Activated CD4-positive, alpha-beta T cell treated with anti-CD3 and anti-CD28 coated beads for 24 hours (primary cell): ENCODE results near the gene TMUB2.
A peak's percentile ranks its signal among the peaks of the same experiment; 100 is the strongest.
"Not testable (repeated sequence)": the region's sequence is repeated elsewhere in the genome, so short reads cannot be mapped to it uniquely, and the experiment has no call there.

ENCODE experiments used
- DNase-seq, 2 donors: peaks; one replicate each; pipeline ENCODE4 v3.0.0-alpha.2; 2020; ENCODE audit warnings: low read depth in 2 of 2

TMUB2 gene

DNA sequence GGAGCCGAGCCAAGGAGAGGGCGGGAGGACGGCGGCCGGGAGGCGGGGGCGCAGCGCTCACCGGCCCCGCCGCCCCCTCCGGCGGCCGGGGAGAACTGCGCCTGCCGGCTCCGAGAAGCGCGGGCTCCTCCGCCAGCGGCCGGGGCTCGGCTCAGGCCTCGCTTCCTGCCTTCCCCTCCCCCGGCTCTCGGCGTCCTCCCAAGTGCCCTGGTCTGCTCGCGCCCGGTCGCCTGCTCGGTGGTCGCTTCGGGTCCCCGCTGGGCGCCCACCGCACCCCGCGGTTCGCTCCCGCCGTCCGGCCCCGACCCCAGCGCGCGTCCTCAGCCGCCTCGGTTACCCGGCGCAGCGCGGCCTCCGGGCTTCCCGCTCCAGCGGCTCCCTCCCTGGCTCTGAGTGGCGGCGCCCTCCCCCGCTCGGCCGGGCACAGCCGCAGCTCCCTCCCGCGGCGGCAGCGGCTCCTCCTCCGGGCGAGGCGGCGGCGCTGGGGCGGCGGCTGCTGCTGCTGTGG is 32.4 kb downstream of the TMUB2 start:
- peak in 1 of 2 donors; percentile 45 for DNase-seq

DNA sequence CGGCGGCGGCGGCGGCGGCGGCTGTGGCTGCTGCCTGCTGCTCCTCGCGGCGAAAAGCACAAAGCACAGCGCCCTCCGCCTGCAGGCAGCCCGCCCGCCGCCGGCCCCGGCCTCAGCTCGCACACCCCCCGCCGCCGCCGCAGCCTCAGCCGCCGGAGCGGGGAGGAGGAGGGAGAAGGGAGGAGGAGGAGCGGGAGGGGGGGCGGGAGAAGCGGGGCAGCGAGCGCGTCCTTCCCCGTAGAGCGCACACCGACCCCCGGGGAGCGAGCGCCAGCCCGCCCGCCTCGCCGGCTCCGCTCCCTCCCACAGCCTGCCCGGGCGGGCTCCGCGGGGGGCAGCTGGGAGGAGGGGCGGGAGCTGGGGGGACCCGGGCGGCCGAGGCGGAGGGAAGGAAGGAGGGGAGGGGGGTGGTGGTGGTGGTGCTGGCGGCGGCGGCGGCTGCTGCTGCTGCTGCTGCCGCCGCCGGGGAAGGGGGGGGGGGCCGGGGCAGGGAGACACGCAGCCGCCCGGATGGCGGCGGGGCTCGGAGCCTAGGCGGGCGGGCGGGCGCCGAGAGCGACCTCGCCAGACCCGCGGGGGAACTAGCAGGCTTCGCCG is 32.9 kb downstream of the TMUB2 start, which contains the start of gene UBTF:
Gene UBTF (minus strand): TSS at position 60 of the 597 bp plus-strand sequence. CDS start 1,446 bp downstream, outside the sequence.
- no peak for DNase-seq

DNA sequence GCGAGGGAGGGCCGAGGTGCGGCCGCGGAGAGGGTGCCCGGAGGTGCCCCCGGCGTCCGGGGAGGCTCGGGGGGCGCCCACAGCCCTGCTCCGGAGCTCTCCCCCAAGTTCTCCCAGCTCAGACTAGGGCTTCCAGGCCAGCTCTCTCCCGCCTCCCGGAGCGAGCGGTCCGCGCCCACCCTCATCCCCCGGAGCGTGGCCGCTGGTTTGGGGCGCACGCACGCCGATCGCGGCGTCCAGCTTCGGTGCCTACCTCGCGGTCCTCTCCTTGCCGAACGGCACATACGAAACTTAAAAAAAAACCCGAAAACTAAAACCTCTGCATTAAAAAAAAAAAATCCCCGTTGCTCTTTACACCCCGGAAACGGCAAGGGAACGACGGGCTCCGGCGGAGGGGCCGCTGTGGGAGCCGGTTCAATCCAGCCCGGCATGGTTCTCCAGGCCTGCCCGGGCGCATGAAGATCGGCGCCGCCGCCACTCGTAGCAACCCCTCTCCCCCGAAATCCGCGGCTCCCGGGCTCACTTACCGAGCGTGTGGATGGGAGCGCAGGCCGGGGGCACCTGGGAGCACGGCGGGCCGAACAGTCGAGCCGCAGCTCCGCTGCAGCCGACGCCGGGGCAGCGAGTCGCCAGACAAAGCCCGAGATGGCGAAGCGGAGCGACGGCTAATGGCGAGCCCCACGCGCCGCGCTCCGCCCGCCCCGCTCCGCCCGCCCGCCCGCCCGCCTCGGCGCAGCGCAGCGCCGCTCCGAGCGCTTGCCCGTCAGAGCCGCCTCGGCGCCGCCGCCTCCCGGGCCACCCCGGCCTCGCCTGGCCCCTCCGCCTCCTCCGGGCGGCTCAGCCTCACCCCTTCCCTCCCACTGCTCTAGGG is 33.7 kb downstream of the TMUB2 start:
- no peak for DNase-seq

DNA sequence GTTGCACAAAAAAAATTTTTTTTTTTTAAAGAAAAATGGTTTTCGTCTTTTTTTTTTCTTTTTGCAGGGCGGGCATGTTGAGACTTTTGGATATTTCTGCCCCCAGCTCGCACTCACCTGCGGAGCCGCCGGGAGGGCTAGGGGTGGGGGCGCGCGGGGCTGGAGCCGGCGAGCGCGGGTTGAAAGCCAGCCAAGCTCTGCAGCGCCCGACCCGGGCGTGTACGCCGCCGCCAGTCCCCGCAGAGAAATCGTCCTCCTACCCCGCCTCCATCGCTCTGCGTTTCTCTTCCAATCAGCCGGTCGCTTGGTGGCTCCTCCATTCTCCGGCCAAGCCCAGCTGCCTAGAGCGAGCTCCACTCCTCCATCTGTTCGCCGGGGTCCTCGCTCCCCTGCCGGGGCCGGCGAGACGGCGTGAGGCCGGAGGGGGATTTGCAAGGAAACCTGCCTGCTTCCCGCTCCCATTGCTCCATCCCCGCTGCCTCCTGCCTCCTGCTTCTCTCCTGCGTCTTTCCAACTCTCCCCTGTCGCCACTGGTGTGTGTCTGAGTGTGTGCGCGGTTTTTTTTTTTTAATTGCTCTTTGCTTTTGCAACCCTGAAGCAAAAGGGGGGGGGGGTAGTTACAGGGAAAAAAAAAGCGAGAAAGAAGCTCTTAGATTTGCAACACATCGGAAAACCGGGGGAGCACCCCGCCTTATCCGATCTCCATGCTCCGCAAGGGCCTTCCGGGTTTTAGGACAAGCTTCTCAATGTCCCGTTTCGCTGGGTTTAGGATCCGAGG is 34.5 kb downstream of the TMUB2 start:
- DNase-seq: peak in 1 of 2 donors; percentile 52

DNA sequence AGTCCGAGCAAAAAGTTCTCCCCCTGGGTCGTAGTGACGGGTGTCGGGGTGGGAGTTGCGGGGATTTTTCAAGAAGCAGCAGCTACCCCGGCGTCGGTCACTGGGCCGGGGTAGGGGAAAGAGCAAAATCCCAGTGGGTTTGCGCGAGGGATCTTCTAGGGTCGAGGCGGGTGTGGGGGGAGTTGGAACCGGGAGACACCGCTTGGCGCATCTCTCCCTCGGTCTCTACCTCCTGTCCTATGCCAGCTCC is 35.0 kb downstream of the TMUB2 start:
- DNase-seq: no peak

DNA sequence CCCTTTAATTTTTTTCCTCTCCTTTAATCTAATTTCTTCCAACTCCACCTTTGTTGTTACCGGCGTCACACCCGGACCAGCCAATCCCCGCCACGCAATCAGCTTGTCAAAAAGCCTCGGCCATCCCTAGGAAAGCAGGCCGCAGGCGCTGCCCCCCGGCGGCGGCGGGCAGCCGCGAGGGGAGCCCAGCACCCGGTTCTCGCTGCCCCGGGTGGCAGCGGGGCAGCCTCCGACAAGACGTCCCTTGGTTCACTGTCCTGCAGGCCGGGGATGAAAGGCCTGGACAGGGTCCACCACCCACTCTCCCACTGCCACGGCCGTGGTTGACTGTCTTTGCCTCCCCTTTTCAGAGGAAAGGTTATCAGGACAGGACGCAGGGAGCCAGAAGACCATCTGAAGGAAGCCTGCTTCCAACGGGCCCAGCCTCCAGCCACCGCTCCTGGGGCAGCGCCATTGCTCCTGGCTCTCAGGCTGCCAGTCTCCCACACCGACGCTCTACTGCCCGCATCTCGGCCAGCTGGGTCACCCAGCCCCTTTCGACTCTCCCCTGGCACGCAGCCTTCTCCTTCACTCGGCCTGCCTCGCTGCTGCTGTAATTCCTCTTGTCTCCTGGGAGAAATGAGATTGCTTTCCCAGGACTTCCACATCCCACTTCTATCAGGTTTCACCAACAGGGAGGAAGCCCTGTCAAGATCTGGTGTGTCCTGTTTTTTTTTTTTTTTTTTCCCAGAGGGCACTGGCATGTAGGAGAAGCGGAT is 35.5 kb downstream of the TMUB2 start:
- DNase-seq: no peak

DNA sequence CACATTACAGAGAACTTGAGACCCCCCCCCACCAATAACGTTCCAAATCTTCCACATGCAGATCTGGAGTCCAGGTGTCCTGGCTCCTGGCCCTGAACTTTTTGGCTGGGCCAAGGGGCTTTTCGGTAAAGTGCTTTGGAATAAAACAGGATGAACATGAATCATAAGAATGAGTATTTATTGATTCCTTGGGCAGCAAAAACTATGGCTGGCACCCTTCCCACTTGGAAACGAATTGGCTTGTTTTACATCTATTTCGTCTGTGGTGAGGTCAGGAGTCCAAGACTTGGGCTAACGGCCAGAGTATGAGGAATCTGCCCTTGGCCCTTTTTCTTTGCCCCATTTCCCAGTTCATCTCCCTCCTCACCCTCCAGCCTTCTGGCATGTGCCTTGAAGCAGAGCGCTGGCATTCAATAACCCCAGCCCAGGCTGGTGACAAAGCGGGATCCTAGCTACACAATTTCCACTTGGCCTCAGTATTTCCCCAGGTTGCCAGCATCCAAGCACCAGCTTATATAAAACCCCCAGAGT is 36.8 kb downstream of the TMUB2 start:
- DNase-seq: no peak

DNA sequence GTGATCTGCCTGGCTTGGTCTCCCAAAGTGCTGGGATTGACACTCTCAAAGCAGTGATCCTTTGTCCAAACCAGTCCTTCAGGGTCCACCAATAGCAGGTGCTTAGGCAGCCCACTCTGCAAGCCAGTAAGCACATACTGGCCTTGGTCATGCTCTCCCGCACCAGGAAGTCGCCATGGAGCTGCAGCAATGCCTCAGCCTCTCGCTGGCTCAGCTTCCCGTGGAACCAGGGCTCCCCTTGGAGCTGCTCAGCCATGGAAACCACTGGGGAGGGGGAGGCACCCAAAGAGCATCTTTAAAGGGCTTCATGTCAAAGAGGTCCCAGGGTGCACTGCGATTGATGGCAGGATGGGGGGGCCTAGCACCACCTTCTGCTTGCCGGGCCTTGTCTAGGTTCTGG is 42.3 kb downstream of the TMUB2 start:
- no peak for DNase-seq

DNA sequence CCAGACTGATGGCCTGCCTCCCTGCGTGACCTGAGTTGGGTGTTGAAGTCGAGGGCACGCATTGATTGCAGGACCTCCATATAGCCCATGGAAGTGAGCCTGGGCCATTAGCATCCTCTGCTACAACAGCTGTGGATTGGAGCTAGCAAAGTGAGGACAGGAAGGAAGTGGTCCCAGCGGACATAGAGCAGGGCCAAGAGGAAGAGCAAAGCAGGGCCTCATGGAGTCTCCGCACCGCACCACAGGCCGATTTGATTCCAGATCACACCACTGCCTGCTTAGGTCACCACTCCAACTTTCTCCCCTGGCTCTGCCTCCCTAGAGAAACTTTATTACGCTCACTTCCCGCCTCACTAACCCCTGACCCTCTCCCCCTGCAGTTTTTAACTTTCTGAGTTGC is 43.4 kb downstream of the TMUB2 start:
- no peak for DNase-seq

DNA sequence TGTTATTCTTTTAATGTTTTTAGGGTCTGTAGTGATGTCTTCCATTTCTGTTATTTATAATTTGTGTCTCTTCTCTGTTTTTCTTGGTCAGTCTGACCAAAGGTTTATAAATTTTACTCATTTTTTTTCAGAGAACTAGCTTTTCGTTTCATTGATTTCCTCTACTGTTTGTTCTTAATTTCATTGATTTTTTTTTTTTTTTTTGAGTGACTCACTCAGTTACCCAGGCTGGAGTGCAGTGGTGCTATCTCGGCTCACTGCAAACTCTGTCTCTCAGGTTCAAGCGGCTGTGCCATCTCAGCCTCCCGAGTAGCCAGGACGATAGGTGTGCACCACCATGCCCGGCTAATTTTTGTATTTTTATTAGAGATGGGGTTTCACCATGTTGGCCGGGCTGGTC is 45.3 kb downstream of the TMUB2 start:
- no peak for DNase-seq

DNA sequence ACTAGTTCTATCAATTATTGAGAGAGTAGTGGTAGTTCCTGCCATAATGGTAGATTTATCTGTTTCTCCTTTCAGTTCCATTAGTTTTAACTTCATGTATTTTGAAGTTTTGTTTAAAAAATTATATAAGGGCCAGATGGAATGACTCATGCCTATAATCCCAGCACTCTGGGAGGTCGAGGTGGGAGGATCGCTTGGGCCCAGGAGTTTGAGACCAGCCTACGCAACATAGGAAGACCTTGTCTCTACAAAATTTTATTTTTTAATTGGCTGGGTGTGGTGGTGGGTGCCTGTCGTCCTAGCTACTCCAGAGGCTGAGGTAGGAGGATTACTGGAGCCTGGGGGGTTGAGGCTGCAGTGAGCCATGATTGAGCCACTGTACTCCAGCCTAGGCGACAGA is 46.8 kb downstream of the TMUB2 start:
- no peak for DNase-seq

DNA sequence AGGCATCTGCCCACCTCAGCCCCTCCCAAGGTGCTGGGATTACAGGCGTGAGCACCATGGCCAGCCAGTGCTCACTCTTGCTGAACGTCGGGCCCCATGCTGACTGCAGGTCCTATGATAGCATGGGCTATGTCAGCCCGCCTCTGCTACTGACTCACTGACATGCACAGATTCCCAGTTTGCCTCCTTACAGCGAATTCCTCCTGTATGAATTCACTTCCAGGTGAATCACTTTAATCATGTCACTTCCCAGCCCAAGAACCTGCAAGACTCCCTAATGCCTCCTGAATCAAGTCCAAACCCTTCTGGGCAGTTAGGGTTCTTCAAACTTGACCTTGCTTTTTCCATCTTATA is 48.8 kb downstream of the TMUB2 start:
- DNase-seq: no peak

DNA sequence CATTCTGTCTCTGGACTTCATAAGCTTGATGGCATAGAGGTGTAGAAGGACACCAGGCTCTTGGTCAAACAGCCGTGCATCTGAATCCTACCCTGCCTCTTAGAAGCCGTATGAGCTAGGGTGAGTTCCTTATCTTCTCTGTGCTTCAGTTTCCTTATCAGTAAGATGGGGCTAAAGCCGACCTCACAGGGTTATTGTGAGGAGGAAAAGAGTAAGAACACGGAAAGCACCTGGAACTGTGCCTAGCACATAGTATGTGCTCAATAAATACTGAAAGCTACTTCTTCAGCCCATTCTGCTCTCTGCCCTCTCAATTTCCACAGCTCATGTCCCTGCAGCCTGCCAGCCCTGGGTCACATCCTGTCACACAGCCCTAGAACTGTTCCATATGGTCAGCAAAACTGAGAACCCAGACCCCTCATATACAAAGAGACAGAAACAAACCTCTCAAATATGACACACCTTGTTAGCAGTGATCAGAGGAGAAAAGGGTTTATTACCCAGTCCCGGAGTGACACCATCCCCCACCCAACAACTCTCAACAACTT is 49.7 kb downstream of the TMUB2 start:
- no peak for DNase-seq

DNA sequence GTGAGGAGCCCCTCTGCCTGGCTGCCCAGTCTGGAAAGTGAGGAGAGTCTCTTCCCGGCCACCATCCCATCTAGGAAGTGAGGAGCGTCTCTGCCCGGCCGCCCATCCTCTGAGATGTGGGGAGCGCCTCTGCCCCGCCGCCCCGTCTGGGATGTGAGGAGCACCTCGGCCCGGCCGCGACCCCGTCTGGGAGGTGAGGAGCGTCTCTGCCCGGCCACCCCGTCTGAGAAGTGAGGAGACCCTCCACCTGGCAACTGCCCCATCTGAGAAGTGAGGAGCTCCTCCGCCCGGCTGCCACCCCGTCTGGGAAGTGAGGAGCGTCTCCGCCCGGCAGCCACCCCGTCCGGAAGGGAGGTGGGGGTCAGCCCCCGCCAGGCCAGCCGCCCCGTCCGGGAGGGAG is 51.1 kb downstream of the TMUB2 start:
- DNase-seq: not testable (repeated sequence)

DNA sequence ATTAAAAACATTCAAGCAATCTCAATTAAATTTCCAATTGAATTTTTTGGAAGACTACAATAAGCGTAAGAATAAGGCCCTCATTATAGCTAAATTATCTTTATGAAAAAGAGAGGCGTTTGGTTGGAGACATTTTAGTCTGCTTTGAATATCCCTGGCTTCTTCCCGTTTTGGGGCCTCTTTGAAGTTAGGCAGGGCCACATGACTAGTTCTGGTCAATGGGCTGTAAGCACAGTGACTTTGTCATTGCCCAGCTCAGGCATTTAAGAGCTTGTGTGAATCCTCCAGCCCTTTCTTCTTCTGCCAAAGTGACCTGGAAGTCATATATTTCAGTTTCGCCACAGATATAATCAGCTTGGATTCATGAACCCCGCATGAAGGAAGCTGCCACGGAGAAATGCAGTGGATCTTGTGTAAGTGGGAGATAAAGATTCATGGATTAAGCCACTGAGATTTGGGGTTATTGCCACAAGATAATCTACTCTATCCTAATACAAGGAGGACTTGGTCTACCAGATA is 54.4 kb downstream of the TMUB2 start:
- no peak for DNase-seq
